Occipital lobe (tissue), 3 donors: ENCODE data around the gene B4GAT1. TPM values are rescaled to one million over a fixed set of nuclear protein-coding genes. Genes with fewer than 3 reads are reported as not detected.
"Not testable (repeated sequence)": the region's sequence is repeated elsewhere in the genome, so short reads cannot be mapped to it uniquely, and the experiment has no call there.

Source experiments
- DNase-seq: peaks from one replicate; lab custom pipeline; 2025; lab: John Stamatoyannopoulos, UW
- small RNA-seq: library from RNA; depleted of rRNA; stranded (forward); fragments of <200 nt; gene quantifications from one replicate; pipeline ENCODE3, GENCODE V24; 2014
- total RNA-seq: library from RNA; depleted of rRNA; stranded (reverse); fragments of >200 nt; gene quantifications from one replicate; pipeline ENCODE4 v1.2.3, GENCODE V29; 2014

B4GAT1 gene
- total RNA-seq, 1 donor from 2014 or later: 63.2 TPM

DNA sequence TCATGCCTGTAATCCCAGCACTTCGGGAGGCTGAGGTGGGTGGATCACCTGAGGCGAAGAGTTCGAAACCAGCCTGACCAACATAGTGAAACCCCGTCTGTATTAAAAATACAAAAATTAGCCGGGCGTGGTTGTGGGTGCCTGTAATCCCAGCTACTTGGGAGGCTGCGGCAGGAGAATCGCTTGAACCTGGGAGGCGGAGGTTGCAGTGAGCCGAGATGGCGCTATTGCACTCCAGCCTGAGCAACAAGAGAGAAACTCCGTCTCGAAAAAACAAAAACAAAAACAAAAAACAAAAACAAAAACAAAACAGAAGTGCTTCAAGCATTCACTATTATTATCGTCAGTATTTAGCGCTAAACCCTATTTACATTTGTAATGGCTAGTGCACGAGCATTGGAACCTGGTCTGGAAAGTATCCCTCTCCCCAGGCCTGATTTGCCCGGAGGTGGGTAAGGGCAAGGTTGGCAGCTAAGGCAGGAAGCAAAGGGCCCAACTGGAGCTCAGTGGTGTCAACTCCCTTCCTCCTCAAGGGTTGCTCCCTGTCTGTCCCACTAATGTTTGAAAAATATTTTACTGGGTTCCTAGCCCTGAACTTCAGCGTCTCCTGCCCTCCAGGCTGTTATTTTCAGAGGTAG lies 36.5 kb downstream of the B4GAT1 start:
- DNase-seq: not testable (repeated sequence)

DNA sequence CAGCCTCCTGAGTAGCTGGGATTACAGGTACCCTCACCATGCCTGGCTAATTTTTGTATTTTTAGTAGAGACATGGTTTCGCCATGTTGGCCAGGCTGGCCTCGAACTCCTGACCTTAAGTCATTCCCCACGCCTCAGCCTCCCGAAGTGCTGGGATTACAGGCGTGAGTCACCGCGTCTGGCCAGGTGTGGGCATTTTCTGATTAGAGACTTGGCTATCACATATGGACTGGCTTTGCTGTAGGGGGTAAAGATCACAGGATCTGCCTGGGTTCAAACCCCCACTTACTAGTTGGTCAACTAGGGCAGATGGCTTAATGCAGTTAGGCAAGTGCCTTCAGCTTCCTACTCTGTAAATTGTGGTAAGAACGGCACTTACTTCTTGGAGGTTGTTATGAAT lies 37.1 kb downstream of the B4GAT1 start:
- DNase-seq: no peak

DNA sequence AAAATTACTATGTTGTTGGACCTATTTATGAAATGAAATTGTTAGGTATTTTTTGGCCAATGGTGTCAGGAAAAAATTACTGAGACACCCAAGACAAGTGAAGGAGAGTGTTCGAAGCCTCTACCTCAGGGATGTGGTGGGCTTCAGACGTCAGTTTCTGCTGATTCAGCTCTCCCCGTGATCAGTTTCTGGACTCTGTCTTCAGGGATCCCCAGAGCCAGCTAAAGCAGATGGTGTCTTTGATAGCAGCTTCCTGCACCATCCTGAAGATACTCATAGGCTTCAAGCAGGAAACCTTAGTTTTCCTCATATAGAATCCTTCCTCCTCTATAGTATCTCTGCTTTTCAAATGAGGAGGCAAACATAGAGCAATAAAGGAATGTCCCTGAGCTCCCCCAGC lies 38.0 kb downstream of the B4GAT1 start:
- no peak for DNase-seq

DNA sequence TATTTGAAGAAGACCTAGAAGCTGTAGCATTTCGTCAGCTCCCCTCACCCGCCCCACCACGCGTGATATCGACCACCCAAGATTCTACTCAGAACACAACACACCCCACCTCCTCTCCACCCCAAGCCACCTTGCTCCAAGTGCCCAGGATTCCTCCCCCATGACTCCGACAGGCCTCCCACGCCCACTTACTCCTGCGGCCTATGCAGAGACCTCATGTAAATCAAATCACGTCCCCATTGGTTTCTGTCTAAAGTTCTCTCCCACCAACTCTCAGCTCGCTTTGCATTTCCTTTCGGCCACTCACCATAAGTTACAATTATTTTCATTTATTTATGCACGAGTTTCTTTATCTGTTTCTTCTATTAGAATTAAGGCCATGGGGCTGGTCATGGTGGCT lies 44.8 kb downstream of the B4GAT1 start:
- no peak for DNase-seq

DNA sequence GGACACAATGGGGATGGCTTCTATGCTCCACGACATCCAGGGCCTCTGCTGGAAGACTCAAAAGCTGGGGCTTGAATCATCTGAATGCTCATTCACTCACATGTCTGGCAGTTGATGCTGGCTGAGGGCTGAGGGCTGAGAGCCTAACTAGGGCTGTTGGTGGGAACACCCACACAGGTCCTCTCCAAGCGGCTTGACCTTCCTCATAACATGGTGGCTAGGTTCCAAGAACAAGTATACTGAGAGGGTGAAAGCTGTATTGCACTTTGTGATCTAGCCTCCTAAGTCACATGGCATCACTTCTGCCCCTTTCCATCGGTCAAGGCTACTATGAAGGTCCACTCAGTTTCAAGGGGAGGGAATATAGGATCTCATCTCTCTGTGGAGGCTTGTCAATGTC lies 48.2 kb downstream of the B4GAT1 start:
- no peak for DNase-seq

DNA sequence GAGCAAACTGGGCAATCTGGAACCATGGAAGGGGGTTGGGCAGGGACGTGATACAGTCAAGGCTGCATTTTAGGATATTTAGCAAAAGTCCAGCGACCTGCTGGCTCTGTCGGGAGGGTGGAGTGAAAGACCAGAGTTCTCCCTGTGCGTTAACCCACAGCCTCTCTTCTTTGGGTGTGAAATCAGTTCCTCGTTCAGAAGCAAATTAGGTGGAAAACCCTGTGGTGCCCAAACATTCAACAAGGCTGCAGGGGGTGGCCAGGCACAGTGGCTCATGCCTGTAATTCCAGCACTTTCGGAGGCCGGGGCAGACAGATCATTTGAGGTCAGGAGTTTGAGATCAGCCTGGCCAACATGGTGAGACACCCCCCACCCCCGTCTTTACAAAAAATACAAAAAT lies 49.8 kb downstream of the B4GAT1 start:
- no peak for DNase-seq

Small RNA genes lying within 50 kb of the gene (small RNA-seq; reads per million reads assigned to genes)
- not detected for gene RF00017
- gene RNU1-84P: 0.23 reads per million

Other genes with a start within 250 kb of the B4GAT1 start
- 31.5 TPM for gene KLC2, start 89.9 kb downstream of the B4GAT1 start, total RNA-seq
- gene RAB1B, start 79.0 kb downstream of the B4GAT1 start, total RNA-seq: 28.9 TPM
- 33.1 TPM for gene CNIH2, start 69.5 kb downstream of the B4GAT1 start, total RNA-seq
- gene YIF1A, start 58.5 kb downstream of the B4GAT1 start, total RNA-seq: 32.4 TPM
- 6.4 TPM for gene TMEM151A, start 55.7 kb downstream of the B4GAT1 start, total RNA-seq
- gene CD248, start 30.6 kb downstream of the B4GAT1 start, total RNA-seq: 1.1 TPM
- 0.47 TPM for gene RIN1, start 11.2 kb downstream of the B4GAT1 start, total RNA-seq
- 17.6 TPM for gene BRMS1, start 2.5 kb downstream of the B4GAT1 start, total RNA-seq
- gene SLC29A2, start 24.1 kb upstream of the B4GAT1 start, total RNA-seq: 1.4 TPM
- gene NPAS4, start 73.4 kb upstream of the B4GAT1 start, total RNA-seq: 0.16 TPM
- gene MRPL11, start 91.2 kb upstream of the B4GAT1 start, total RNA-seq: 13.9 TPM
- 19.5 TPM for gene PELI3, start 119.3 kb upstream of the B4GAT1 start, total RNA-seq
- 35.2 TPM for gene DPP3, start 132.8 kb upstream of the B4GAT1 start, total RNA-seq
- 43.2 TPM for gene BBS1, start 163.0 kb upstream of the B4GAT1 start, total RNA-seq
- gene ZDHHC24, start 198.4 kb upstream of the B4GAT1 start, total RNA-seq: 5.1 TPM
- gene ACTN3, start 199.3 kb upstream of the B4GAT1 start, total RNA-seq: not detected
- gene CTSF, start 221.0 kb upstream of the B4GAT1 start, total RNA-seq: 39.1 TPM
- gene CCDC87, start 245.4 kb upstream of the B4GAT1 start, total RNA-seq: 0.62 TPM
- 22.0 TPM for gene CCS, start 245.6 kb upstream of the B4GAT1 start, total RNA-seq